ENCODE data around the gene DOCK4. TPM values are rescaled to one million over a fixed set of nuclear protein-coding genes. Genes with fewer than 3 reads are reported as not detected.

DOCK4 gene
- total and polyA plus RNA-seq, 9 donors, result 8.2 to 14.0 (median 10.0) TPM

- WGBS (ENCODE audit: insufficient coverage), result 94% methylated on average over 3 of the region's 7 CpGs
- H3K4me3 ChIP-seq (ENCODE audit: low read length), result no peak overlapping the region
- no peak for DNase-seq
- no peaks in the 10 kb centered on the region for H3K36me3 ChIP-seq (ENCODE audit: control insufficient read depth, insufficient read depth, low read length)
- no peaks in the 10 kb centered on the region for H3K27me3 ChIP-seq (ENCODE audit: control insufficient read depth, insufficient read depth, low read length)
- H3K4me1 ChIP-seq (ENCODE audit: control insufficient read depth, insufficient read depth, low read length), result no peaks in the 10 kb centered on the region
- no peaks in the 10 kb centered on the region for H3K9me3 ChIP-seq (replicated peaks; ENCODE audit: control insufficient read depth, low read depth, low read length)
- no peak overlapping the region for H3K27ac ChIP-seq (ENCODE audit: low read length)
These were observed 305.9 kb downstream of the DOCK4 start for GRCh38 chr7:111900283-111900682.

GRCh38 chr7:111895049-111895448 is 311.1 kb downstream of the DOCK4 start:
- Histone ChIP-seq H3K9me3 (replicated peaks; ENCODE audit: control insufficient read depth, low read depth, low read length) (no peaks in the 10 kb centered on the region), H3K4me1 (ENCODE audit: control insufficient read depth, insufficient read depth, low read length) (no peaks in the 10 kb centered on the region), H3K27ac (ENCODE audit: low read length) (no peak overlapping the region), H3K27me3 (ENCODE audit: control insufficient read depth, insufficient read depth, low read length) (no peaks in the 10 kb centered on the region), H3K36me3 (ENCODE audit: control insufficient read depth, insufficient read depth, low read length) (no peaks in the 10 kb centered on the region), H3K4me3 (ENCODE audit: low read length) (no peak overlapping the region)
- DNase-seq, result no peak
- no CpG with 5 or more reads among the region's 2 CpGs for WGBS (ENCODE audit: insufficient coverage)

GRCh38 chr7:111894518-111894917 is 311.7 kb downstream of the DOCK4 start:
- Histone ChIP-seq H3K27me3 (ENCODE audit: control insufficient read depth, insufficient read depth, low read length) (no peaks in the 10 kb centered on the region), H3K4me1 (ENCODE audit: control insufficient read depth, insufficient read depth, low read length) (no peaks in the 10 kb centered on the region), H3K9me3 (replicated peaks; ENCODE audit: control insufficient read depth, low read depth, low read length) (no peaks in the 10 kb centered on the region), H3K4me3 (ENCODE audit: low read length) (no peak overlapping the region), H3K36me3 (ENCODE audit: control insufficient read depth, insufficient read depth, low read length) (no peaks in the 10 kb centered on the region), H3K27ac (ENCODE audit: low read length) (no peak overlapping the region)
- DNase-seq, result no peak
- 100% methylated on average over 1 of the region's 1 CpG for WGBS (ENCODE audit: insufficient coverage)

- Histone ChIP-seq H3K27ac (ENCODE audit: low read length) (no peak overlapping the region), H3K9me3 (replicated peaks; ENCODE audit: control insufficient read depth, low read depth, low read length) (no peaks in the 10 kb centered on the region), H3K4me1 (ENCODE audit: control insufficient read depth, insufficient read depth, low read length) (no peaks in the 10 kb centered on the region), H3K27me3 (ENCODE audit: control insufficient read depth, insufficient read depth, low read length) (no peaks in the 10 kb centered on the region), H3K36me3 (ENCODE audit: control insufficient read depth, insufficient read depth, low read length) (no peaks in the 10 kb centered on the region), H3K4me3 (ENCODE audit: low read length) (no peak overlapping the region)
- 100% methylated on average over 1 of the region's 5 CpGs for WGBS (ENCODE audit: insufficient coverage)
- no peak for DNase-seq
These were observed 313.0 kb downstream of the DOCK4 start for GRCh38 chr7:111893190-111893589.

GRCh38 chr7:111892588-111892987 is 313.6 kb downstream of the DOCK4 start:
- Histone ChIP-seq H3K27ac (ENCODE audit: low read length) (no peak overlapping the region), H3K27me3 (ENCODE audit: control insufficient read depth, insufficient read depth, low read length) (no peaks in the 10 kb centered on the region), H3K36me3 (ENCODE audit: control insufficient read depth, insufficient read depth, low read length) (no peaks in the 10 kb centered on the region), H3K4me1 (ENCODE audit: control insufficient read depth, insufficient read depth, low read length) (no peaks in the 10 kb centered on the region), H3K4me3 (ENCODE audit: low read length) (no peak overlapping the region), H3K9me3 (replicated peaks; ENCODE audit: control insufficient read depth, low read depth, low read length) (no peaks in the 10 kb centered on the region)
- no peak for DNase-seq
- WGBS (ENCODE audit: insufficient coverage), result no CpG with 5 or more reads among the region's 3 CpGs

GRCh38 chr7:111887734-111888133 is 318.5 kb downstream of the DOCK4 start:
- Histone ChIP-seq H3K4me1 (ENCODE audit: control insufficient read depth, insufficient read depth, low read length) (no peaks in the 10 kb centered on the region), H3K4me3 (ENCODE audit: low read length) (no peak overlapping the region), H3K36me3 (ENCODE audit: control insufficient read depth, insufficient read depth, low read length) (no peaks in the 10 kb centered on the region), H3K27ac (ENCODE audit: low read length) (no peak overlapping the region), H3K27me3 (ENCODE audit: control insufficient read depth, insufficient read depth, low read length) (no peaks in the 10 kb centered on the region), H3K9me3 (replicated peaks; ENCODE audit: control insufficient read depth, low read depth, low read length) (no peaks in the 10 kb centered on the region)
- peak; percentile 33 for DNase-seq
- 45% methylated on average over 1 of the region's 1 CpG for WGBS (ENCODE audit: insufficient coverage)

- H3K4me1 ChIP-seq (ENCODE audit: control insufficient read depth, insufficient read depth, low read length), result no peaks in the 10 kb centered on the region
- no peak overlapping the region for H3K27ac ChIP-seq (ENCODE audit: low read length)
- no peaks in the 10 kb centered on the region for H3K36me3 ChIP-seq (ENCODE audit: control insufficient read depth, insufficient read depth, low read length)
- no peak for DNase-seq
- no peaks in the 10 kb centered on the region for H3K27me3 ChIP-seq (ENCODE audit: control insufficient read depth, insufficient read depth, low read length)
- no peak overlapping the region for H3K4me3 ChIP-seq (ENCODE audit: low read length)
- 25% methylated on average over 1 of the region's 2 CpGs for WGBS (ENCODE audit: insufficient coverage)
- no peaks in the 10 kb centered on the region for H3K9me3 ChIP-seq (replicated peaks; ENCODE audit: control insufficient read depth, low read depth, low read length)
These were observed 320.0 kb downstream of the DOCK4 start for GRCh38 chr7:111886233-111886632.

GRCh38 chr7:111883241-111883640 is 323.0 kb downstream of the DOCK4 start:
- Histone ChIP-seq H3K27me3 (ENCODE audit: control insufficient read depth, insufficient read depth, low read length) (no peaks in the 10 kb centered on the region), H3K4me3 (ENCODE audit: low read length) (no peak overlapping the region)

GRCh38 chr7:111878785-111879184 is 327.4 kb downstream of the DOCK4 start:
- Histone ChIP-seq H3K4me1 (ENCODE audit: control insufficient read depth, insufficient read depth, low read length) (no peaks in the 10 kb centered on the region), H3K9me3 (replicated peaks; ENCODE audit: control insufficient read depth, low read depth, low read length) (peaks cover 2% of the 10 kb centered on the region), H3K27ac (ENCODE audit: low read length) (no peak overlapping the region), H3K36me3 (ENCODE audit: control insufficient read depth, insufficient read depth, low read length) (no peaks in the 10 kb centered on the region), H3K4me3 (ENCODE audit: low read length) (no peak overlapping the region), H3K27me3 (ENCODE audit: control insufficient read depth, insufficient read depth, low read length) (no peaks in the 10 kb centered on the region)
- no peak for DNase-seq

More at GRCh38 chr7:111883241-111883640, 323.0 kb downstream of the DOCK4 start:
- Histone ChIP-seq H3K9me3 (replicated peaks; ENCODE audit: control insufficient read depth, low read depth, low read length) (peaks cover 2% of the 10 kb centered on the region), H3K27ac (ENCODE audit: low read length) (no peak overlapping the region), H3K4me1 (ENCODE audit: control insufficient read depth, insufficient read depth, low read length) (no peaks in the 10 kb centered on the region), H3K36me3 (ENCODE audit: control insufficient read depth, insufficient read depth, low read length) (no peaks in the 10 kb centered on the region)
- DNase-seq, result no peak

- DNase-seq, result no peak
- no peak overlapping the region for H3K27ac ChIP-seq (ENCODE audit: low read length)
- peaks cover 2% of the 10 kb centered on the region for H3K9me3 ChIP-seq (replicated peaks; ENCODE audit: control insufficient read depth, low read depth, low read length)
- no peak overlapping the region for H3K4me3 ChIP-seq (ENCODE audit: low read length)
- no peaks in the 10 kb centered on the region for H3K27me3 ChIP-seq (ENCODE audit: control insufficient read depth, insufficient read depth, low read length)
- H3K36me3 ChIP-seq (ENCODE audit: control insufficient read depth, insufficient read depth, low read length), result no peaks in the 10 kb centered on the region
- H3K4me1 ChIP-seq (ENCODE audit: control insufficient read depth, insufficient read depth, low read length), result peaks cover 3% of the 10 kb centered on the region
- WGBS (ENCODE audit: insufficient coverage), result no CpG with 5 or more reads among the region's 4 CpGs
These were observed 328.3 kb downstream of the DOCK4 start for GRCh38 chr7:111877931-111878330.

- peak overlapping the region; percentile 40 for H3K27ac ChIP-seq (ENCODE audit: low read length)
- no peak for DNase-seq
These were observed 332.1 kb downstream of the DOCK4 start for GRCh38 chr7:111873963-111874690.

More at GRCh38 chr7:111873963-111874690, 332.1 kb downstream of the DOCK4 start:
- Histone ChIP-seq H3K27me3 (ENCODE audit: control insufficient read depth, insufficient read depth, low read length) (no peaks in the 10 kb centered on the region), H3K36me3 (ENCODE audit: control insufficient read depth, insufficient read depth, low read length) (peaks cover 2% of the 10 kb centered on the region), H3K4me3 (ENCODE audit: low read length) (no peak overlapping the region), H3K4me1 (ENCODE audit: control insufficient read depth, insufficient read depth, low read length) (peaks cover 3% of the 10 kb centered on the region), H3K9me3 (replicated peaks; ENCODE audit: control insufficient read depth, low read depth, low read length) (no peaks in the 10 kb centered on the region)
- WGBS (ENCODE audit: insufficient coverage), result 28% methylated on average over 2 of the region's 2 CpGs
